GM12873 (cell line): ENCODE measurements around the gene ABCB8.

Experiments
- TF ChIP-seq, protein P1 (sequence below): IDR thresholded peaks from 2 replicates; pipeline ENCODE4 v1.5.1; 2012; ENCODE audit warnings: low read depth, mild to moderate bottlenecking, moderate library complexity, low read length, control low read depth; ENCODE audit not compliant: insufficient read depth; ENCODE audit errors: missing control alignments

The ABCB8 gene

DNA sequence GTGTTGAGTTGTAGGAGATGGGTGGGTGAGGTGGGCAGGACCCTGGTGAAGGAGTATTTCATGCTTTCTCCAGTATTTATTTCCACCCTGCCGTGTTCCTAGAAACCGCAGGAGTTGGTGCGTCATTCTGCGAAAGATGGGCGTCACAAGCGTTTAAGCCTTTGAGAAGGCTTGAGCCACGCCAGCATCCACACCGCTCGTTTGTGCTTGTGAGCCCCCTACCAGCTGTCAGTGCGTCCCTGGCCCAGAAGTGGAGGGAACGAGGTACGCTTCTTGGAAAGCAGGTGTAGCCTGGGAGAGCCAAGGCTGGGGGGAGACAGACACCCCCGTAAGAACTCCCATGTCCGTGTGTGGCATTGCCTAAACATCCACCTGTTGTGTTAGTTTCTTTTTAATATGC is 63.7 kb downstream of the ABCB8 start:
- TF ChIP-seq, protein P1, sequence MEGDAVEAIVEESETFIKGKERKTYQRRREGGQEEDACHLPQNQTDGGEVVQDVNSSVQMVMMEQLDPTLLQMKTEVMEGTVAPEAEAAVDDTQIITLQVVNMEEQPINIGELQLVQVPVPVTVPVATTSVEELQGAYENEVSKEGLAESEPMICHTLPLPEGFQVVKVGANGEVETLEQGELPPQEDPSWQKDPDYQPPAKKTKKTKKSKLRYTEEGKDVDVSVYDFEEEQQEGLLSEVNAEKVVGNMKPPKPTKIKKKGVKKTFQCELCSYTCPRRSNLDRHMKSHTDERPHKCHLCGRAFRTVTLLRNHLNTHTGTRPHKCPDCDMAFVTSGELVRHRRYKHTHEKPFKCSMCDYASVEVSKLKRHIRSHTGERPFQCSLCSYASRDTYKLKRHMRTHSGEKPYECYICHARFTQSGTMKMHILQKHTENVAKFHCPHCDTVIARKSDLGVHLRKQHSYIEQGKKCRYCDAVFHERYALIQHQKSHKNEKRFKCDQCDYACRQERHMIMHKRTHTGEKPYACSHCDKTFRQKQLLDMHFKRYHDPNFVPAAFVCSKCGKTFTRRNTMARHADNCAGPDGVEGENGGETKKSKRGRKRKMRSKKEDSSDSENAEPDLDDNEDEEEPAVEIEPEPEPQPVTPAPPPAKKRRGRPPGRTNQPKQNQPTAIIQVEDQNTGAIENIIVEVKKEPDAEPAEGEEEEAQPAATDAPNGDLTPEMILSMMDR = no peak

DNA sequence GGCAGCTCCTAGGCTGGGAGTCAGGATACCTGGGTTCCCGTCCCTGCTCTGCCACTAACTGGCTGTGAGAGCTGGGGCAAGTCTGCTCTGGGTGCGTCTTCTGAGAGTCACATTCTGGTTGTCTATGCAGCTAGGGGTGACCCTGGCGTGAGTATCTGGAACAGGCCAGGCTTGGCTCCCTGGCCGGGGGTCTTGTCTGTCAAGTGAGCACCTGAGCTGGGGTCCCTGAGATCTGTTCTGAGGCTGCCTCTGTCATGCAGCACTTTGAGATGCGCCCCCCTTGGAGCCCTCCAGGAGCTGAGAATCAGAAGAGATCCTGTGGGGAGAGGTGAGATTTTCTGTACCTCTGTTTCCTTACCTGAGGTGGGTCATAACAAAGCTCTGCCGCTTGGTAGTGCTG is 65.5 kb downstream of the ABCB8 start:
- TF ChIP-seq, protein P1 = no peak

DNA sequence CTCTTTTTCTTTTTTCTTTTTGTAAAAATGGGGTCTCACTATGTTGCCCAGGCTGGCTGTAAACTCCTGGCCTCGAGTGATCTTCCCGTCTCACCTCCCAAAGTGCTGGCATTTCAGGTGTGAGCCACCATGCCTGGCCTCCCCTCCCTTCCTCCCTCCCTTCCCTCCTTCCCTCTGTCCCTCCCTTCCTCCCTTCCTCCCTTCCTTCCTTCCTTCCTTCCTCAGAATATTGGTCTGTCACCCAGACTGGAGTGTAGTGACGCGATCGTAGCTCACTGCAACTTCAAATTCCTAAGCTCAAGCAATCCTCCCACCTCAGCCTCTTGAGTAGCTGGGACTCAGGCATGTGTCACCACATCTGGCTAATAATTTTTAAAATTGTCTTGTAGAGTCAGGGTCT is 66.4 kb downstream of the ABCB8 start:
- TF ChIP-seq, protein P1 = no peak

DNA sequence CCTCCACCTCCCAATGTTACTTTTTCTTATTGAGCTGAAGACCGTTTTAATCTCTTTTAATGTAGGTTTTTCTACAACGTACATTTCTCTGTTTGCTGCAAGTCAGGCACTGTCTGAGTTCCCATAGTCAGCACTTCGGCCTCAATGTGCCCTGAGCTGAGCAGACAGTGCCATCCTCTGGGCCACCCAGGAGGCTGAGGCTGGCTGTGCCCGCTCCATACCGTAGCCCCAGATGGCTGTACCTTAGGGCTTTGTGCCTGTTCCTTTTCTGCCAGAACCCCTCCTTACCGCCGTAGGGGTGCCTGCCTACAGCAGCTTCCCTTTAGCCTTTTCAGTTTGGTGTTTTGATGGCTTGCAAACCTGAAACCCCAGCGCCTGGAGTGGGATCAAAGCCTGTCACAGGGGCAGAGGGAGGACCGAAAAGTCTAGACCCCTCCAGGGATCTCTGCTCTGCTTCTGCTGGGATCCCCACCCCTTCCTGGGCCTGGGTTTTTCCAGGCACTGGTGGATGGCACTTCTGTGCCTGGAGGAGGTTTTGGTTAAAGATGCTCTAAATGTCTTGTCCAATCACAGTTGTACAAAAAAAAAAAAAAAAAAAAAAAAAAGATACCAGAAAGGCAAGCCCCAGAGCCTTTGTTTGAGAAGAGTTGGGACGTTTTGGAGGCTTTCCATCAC is 67.0 kb downstream of the ABCB8 start:
- TF ChIP-seq, protein P1 = no peak

DNA sequence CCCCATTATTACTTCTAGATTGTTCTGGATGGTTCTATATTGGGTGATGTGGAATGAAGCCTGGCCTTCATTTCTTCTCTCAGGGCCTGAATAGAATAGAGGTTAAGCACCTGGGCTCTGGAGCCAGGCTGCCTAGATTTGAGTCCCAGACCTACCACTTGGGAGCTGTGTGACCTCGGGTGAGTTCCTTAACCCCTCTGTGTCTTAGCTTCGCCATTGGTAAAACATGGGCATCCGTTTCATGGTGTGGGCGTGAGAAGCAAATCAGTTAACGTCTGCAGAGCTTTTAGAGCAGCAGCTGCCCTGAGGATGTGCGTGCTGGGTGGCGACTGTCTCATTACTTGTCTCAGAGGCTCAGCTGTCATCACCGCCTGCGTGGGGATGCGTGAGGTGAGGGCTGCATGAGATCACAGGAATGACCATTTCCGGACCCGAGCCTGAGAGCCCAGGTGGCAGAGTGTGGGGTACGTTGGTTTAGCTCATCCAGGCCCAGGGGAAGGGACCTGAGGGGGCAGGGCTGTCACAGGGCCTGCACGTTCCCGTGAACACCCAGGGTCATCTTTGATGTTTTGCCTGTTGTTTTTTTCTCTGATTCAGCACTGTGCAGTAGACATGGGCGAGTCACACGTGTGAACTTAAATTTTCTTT is 67.7 kb downstream of the ABCB8 start:
- TF ChIP-seq, protein P1 = no peak
